OCI-M2 (cell line): Measurements from ENCODE around the gene NEB.
"Not testable (repeated sequence)": the region's sequence is repeated elsewhere in the genome, so short reads cannot be mapped to it uniquely, and the experiment has no call there.

Source experiments
- DNase-seq: peaks from one replicate; lab custom pipeline; 2025; ENCODE audit not compliant: unreplicated experiment; lab: John Stamatoyannopoulos, UW

NEB gene

DNA sequence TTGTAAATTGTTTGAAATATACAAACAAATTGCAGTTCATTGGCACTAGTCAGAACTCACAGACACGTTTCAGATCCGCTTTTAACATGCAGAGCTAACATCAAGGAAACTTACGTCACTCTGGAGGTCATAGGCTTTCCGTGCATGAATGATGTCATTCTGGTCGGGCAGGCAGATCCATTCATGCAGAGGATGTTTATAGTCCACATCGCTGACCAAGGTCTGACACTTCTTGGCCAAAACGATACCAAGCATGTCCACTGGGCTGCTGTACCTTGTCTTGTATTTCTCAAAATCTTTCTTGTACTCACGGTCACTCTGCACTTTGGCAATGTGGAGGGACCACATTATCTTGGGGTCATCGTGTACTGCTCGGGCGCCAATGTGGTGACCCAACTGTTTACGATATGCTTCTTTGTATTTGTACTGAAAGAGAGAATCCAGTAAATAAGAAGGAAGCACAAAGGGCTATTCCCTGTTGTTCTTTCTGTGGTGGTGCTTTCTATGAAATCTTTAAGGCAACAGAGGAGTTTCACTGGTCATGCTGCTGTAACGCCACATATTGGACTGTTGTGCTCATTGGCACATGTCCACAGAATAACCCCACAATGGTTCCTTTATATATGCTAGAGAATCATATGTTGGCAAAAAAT lies 114.8 kb downstream of the NEB start:
- no peak for DNase-seq

DNA sequence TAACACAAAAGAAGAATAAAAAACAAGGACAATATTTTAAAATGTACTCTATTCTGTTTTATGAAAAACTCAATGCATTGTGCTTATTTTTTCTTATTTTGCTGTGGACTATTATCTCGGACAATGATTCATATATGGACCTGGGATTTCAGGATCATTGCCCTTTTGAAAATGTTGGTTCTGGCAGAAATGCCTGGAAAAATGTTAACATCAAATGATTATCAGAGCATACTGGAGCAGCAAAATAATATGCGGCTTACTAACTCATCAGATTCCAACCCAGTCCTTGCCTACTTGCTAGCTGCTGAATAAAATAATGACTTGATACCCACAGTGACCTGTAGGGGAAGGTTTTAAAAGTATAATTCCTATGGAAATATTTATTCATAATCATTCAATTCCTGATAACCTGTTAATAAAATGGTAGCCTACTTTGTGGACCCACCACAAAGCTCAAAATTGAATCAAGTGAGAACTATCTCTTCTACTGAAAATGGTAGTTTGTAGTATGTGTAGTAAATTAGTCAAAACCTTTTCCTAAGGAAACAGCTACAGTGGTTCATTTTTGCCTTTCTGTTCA lies 117.4 kb downstream of the NEB start:
- no peak for DNase-seq

DNA sequence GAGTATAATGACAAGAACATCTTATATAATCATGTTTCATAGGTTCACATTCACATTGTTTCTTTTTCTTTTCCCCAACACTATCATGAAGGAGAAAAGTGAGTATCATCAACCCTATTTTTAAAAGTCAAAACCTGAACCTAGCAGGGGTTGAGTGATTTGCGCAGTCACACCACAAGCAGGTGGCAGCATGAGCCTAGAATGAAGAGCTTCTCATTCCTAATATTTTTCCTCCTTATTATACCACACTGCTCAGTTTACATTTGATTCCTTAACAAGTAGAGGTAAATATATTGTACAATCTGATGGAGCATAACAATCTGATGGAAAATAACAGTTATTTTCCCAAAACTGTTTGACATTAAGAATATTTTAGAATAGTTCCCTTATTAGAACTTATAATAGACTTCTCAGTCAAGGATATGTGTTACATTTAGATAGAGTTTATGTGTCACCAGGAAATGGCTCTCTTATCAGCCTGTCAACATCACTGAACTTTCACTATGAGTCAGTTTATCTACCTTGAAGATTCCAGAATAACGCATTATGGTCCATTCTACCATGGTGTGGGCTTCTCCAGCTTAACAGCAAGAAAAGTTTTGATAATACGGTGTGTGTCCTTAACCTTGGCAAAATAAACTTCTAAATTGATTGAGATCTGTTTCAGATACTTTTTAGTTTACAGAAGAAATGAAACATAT lies 119.5 kb downstream of the NEB start:
- DNase-seq: no peak

GRCh38 chr2:151614159-151614558 lies 120.1 kb downstream of the NEB start:
- DNase-seq: no peak

- DNase-seq: no peak
Observed at GRCh38 chr2:151611351-151611750, 122.9 kb downstream of the NEB start.

- DNase-seq: no peak
Observed at GRCh38 chr2:151610310-151610709, 124.0 kb downstream of the NEB start.

DNA sequence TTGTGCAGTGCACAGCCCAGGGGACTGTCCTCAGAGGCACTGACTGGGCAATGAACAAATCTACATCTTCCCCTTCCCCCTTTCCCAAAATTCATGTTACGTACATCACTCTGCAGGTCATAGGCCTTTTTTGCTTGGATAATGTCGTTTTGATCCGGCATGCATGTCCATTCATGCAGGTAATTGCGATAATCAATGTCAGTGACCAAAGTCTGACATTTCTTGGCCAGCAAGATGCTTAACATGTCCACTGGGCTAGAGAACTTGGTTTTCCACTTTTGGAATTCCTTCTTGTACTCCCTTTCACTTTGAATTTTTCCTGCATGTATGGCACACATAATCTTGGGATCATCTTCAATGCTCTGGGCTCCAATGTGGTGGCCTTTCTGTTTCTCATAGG lies 124.6 kb downstream of the NEB start:
- DNase-seq: no peak

- not testable (repeated sequence) for DNase-seq
Observed at GRCh38 chr2:151607459-151608424, 126.5 kb downstream of the NEB start.

- DNase-seq: not testable (repeated sequence)
Observed at GRCh38 chr2:151603530-151603929, 130.7 kb downstream of the NEB start.

GRCh38 chr2:151602402-151602801 lies 131.9 kb downstream of the NEB start:
- DNase-seq: not testable (repeated sequence)

DNA sequence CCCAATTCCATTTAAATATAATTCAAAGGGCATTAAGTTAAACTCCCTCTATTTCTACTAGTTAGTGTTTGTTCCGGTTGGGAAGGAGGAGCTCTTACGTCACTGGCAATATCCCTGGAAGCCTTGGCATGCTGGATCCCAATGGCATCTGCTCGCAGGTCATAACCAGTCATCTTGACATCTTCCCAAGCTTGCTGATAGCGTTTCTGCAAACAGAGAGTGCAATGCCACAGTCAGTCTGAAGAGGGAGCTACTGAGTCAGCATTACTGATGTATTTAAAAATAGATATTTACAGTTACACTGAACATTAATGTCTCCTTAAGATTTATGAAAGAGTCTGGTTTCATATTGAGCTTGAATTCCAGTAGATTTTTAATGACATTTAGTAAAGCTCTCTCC lies 132.5 kb downstream of the NEB start:
- not testable (repeated sequence) for DNase-seq

- DNase-seq: not testable (repeated sequence)
Observed at GRCh38 chr2:151596903-151597608, 137.2 kb downstream of the NEB start.

DNA sequence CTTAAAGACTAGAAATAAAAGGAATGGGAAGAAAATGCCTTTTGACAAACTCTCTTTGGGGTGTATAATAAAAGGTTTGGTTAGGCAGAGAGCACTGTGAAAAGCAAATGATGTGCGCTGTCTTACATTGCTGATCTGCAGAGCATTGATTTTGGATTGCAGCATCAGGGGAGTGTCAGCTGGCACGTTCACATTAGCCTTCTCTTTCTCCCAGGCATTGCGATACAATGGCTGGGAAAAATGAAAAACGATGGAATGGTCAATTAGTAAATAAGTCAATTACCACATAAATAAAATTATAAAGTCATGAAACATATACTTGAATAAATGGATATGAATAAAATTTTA lies 142.4 kb downstream of the NEB start:
- not testable (repeated sequence) for DNase-seq

DNA sequence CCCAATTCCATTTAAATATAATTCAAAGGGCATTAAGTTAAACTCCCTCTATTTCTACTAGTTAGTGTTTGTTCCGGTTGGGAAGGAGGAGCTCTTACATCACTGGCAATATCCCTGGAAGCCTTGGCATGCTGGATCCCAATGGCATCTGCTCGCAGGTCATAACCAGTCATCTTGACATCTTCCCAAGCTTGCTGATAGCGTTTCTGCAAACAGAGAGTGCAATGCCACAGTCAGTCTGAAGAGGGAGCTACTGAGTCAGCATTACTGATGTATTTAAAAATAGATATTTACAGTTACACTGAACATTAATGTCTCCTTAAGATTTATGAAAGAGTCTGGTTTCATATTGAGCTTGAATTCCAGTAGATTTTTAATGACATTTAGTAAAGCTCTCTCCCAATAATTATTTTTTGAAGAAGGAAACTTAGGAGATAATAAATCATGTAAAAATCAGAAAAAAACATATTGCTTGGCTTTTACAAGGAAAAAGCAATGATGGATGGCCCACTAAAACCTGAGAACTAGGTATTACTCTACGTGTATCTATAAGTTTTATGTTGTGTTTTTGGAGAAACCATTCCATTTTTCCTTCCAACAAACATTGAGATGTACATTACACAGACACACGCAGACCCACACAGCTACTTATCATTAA lies 142.9 kb downstream of the NEB start:
- DNase-seq: not testable (repeated sequence)

- not testable (repeated sequence) for DNase-seq
Observed at GRCh38 chr2:151581300-151581699, 153.0 kb downstream of the NEB start.

GRCh38 chr2:151580697-151581096 lies 153.6 kb downstream of the NEB start:
- not testable (repeated sequence) for DNase-seq

GRCh38 chr2:151577116-151577515 lies 157.2 kb downstream of the NEB start:
- no peak for DNase-seq

- no peak for DNase-seq
Observed at GRCh38 chr2:151576080-151576479, 158.2 kb downstream of the NEB start.

GRCh38 chr2:151575338-151575737 lies 158.9 kb downstream of the NEB start:
- DNase-seq: no peak

DNA sequence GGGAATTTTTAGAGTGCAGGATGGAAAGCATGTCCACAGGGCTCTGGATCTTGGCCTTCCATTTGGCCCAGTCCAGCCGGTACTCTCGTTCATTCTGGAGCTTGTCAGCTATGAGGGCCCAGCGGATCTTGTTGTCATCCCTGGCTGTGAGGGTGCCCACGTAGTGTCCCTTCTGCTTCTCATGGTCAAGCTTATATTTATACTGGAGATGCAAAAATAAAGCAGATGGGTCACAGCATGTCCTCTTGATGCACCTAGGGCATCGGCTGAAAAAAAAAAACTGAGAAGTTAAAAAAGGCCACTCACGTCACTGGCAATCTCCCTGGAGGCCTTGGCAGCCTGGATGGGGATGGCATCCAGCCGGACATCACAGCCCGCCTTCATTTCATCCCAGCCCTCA lies 164.1 kb downstream of the NEB start:
- DNase-seq: no peak
